ENCODE data around the gene POGLUT2.
A peak's percentile ranks its signal among the peaks of the same experiment; 100 is the strongest.

Gene POGLUT2

GRCh38 chr13:102774214-102774568, 24.6 kb downstream of the POGLUT2 start:
- peak overlapping the region; percentile 77 for H3K4me3 ChIP-seq (ENCODE audit: low read depth, low read length)
- no peak for TF ChIP-seq CTCF (IDR thresholded peaks at IDR 0.05; ENCODE audit: control insufficient read depth, extremely low read depth, insufficient read depth)
- no peak for DNase-seq (ENCODE audit: low read depth)

GRCh38 chr13:102773441-102774213, 25.1 kb downstream of the POGLUT2 start, which contains the start of gene TEX30:
TSS of gene TEX30 (minus strand) at chr13:102773786. CDS start at chr13:102770026, 3,760 bp downstream.
- peak within 1 kb of the TSS; percentile 77 for H3K4me3 ChIP-seq (ENCODE audit: low read depth, low read length)
- DNase-seq (ENCODE audit: low read depth): no peak
- no peak for TF ChIP-seq CTCF (IDR thresholded peaks at IDR 0.05; ENCODE audit: control insufficient read depth, extremely low read depth, insufficient read depth)

- no peak for TF ChIP-seq CTCF (IDR thresholded peaks at IDR 0.05; ENCODE audit: control insufficient read depth, extremely low read depth, insufficient read depth)
These were observed 26.7 kb downstream of the POGLUT2 start for GRCh38 chr13:102772042-102772425.

GRCh38 chr13:102771298-102772041, 27.3 kb downstream of the POGLUT2 start:
- no peak for TF ChIP-seq CTCF (IDR thresholded peaks at IDR 0.05; ENCODE audit: control insufficient read depth, extremely low read depth, insufficient read depth)
- no peak overlapping the region for H3K4me3 ChIP-seq (ENCODE audit: low read depth, low read length)
- DNase-seq (ENCODE audit: low read depth): no peak

More at GRCh38 chr13:102772042-102772425, 26.7 kb downstream of the POGLUT2 start:
- DNase-seq (ENCODE audit: low read depth): no peak
- no peak overlapping the region for H3K4me3 ChIP-seq (ENCODE audit: low read depth, low read length)

- TF ChIP-seq CTCF (IDR thresholded peaks at IDR 0.05; ENCODE audit: control insufficient read depth, extremely low read depth, insufficient read depth): no peak
- DNase-seq (ENCODE audit: low read depth): no peak
These were observed 28.3 kb downstream of the POGLUT2 start for GRCh38 chr13:102770435-102770834.

GRCh38 chr13:102769679-102770078, 29.1 kb downstream of the POGLUT2 start:
- no peak for DNase-seq (ENCODE audit: low read depth)
- H3K4me3 ChIP-seq (ENCODE audit: low read depth, low read length): no peak overlapping the region
- TF ChIP-seq CTCF (IDR thresholded peaks at IDR 0.05; ENCODE audit: control insufficient read depth, extremely low read depth, insufficient read depth): no peak

More at GRCh38 chr13:102770435-102770834, 28.3 kb downstream of the POGLUT2 start:
- no peak overlapping the region for H3K4me3 ChIP-seq (ENCODE audit: low read depth, low read length)

All from LNCaP clone FGC (cell line).